Lung (tissue), 12 donors: ENCODE data around the gene PMEPA1. TPM values are rescaled to one million over a fixed set of nuclear protein-coding genes. Genes with fewer than 3 reads are reported as not detected.

Source experiments
- ATAC-seq: fragments of 200-7000 bp; cut with Tn5 transposase; one replicate; pipeline ENCODE4 v1.9.1; 2020; ENCODE audit warnings: moderate number of reproducible peaks; ENCODE audit not compliant: insufficient read depth, low FRiP score
- DNase-seq, 3 donors: peaks; one replicate each; pipeline ENCODE4 v3.0.0-alpha.2; 2013 to 2017
- H3K27ac ChIP-seq, 2 donors: one replicate each; pipeline ENCODE4 v1.5.1; 2013; ENCODE audit warnings: mild to moderate bottlenecking in 2 of 2, moderate library complexity in 2 of 2, control low read depth in 1 of 2, inconsistent platforms in 1 of 2, low read depth in 1 of 2, low read length in 1 of 2
- H3K27me3 ChIP-seq, 3 donors: one replicate each; pipeline ENCODE4 v1.5.1; 2013; ENCODE audit warnings: low read length in 2 of 3; ENCODE audit not compliant: control insufficient read depth in 3 of 3, insufficient read depth in 3 of 3
- H3K36me3 ChIP-seq, 4 donors: one replicate each; pipeline ENCODE4 v1.5.1; 2013; ENCODE audit warnings: low read length in 4 of 4, mild to moderate bottlenecking in 1 of 4, moderate library complexity in 1 of 4; ENCODE audit not compliant: control insufficient read depth in 4 of 4, insufficient read depth in 4 of 4
- H3K4me1 ChIP-seq, 5 donors: one replicate each; pipeline ENCODE4 v1.5.1; 2013; ENCODE audit warnings: low read length in 5 of 5, mild to moderate bottlenecking in 2 of 5, moderate library complexity in 1 of 5; ENCODE audit not compliant: control insufficient read depth in 5 of 5, insufficient read depth in 5 of 5
- H3K4me3 ChIP-seq: one replicate; pipeline ENCODE4 v1.5.1; 2013; ENCODE audit warnings: mild to moderate bottlenecking, control low read depth, moderate library complexity
- H3K9ac ChIP-seq, 2 donors: one replicate each; pipeline ENCODE4 v1.5.1; 2013; ENCODE audit warnings: low read length in 2 of 2, control low read depth in 1 of 2; ENCODE audit not compliant: insufficient read depth in 1 of 2
- H3K9me3 ChIP-seq, 4 donors: one replicate each; pipeline ENCODE4 v1.5.1; 2013; ENCODE audit warnings: low read length in 3 of 4, mild to moderate bottlenecking in 1 of 4, moderate library complexity in 1 of 4; ENCODE audit not compliant: control insufficient read depth in 4 of 4, insufficient read depth in 3 of 4
- CTCF ChIP-seq: IDR thresholded peaks from 2 replicates; pipeline ENCODE4 v1.5.1; 2012; ENCODE audit warnings: mild to moderate bottlenecking; ENCODE audit errors: control extremely low read depth, extremely low read depth
- WGBS, 2 donors: extraction: QIAGEN DNeasy Blood & Tissue Kit; methylation state at CpG; one replicate each; pipeline ENCODE4 v1.1.7; 2013; 5-methylcytosine and 5-hydroxymethylcytosine counted together
- polyA plus RNA-seq, 2 donors: library from polyadenylated mRNA; stranded (reverse); fragments of 200-250 nt; gene quantifications; one replicate each; pipeline ENCODE4 v1.2.1, GENCODE V29; 2013
- total RNA-seq, 2 donors: library from RNA; depleted of rRNA in 1 of 2; stranded (reverse); fragments of >200 nt in 1 of 2; gene quantifications; one replicate each; pipeline ENCODE4 v1.2.1, GENCODE V29; 2014 to 2021
- donor health status: control.
- donor health status: control.
- donor health status: Bipolar disorder and iron deficiency.
- donor health status: healthy.
- donor health status: DM: yes; HTN: yes; CAD: no.

PMEPA1 gene
- total and polyA plus RNA-seq, 4 donors: 10.0 to 44.0 (median 23.9) TPM

GRCh38 chr20:57656821-57657534 lies 52.8 kb downstream of the PMEPA1 start:
- Histone ChIP-seq H3K9me3 (no peaks in the 10 kb centered on the region), H3K27me3 (no peaks in the 10 kb centered on the region), H3K36me3 (peaks cover 3 to 38% (median 16%) of the 10 kb centered on the region in 4 donors), H3K4me1 (peaks cover 0 to 16% (median 1%) of the 10 kb centered on the region in 5 donors), H3K9ac (no peak overlapping the region), H3K4me3 (no peak overlapping the region), H3K27ac (no peak overlapping the region)
- TF ChIP-seq CTCF: no peak
- ATAC-seq: no peak
- WGBS, 2 donors: 94 to 95% methylated on average over 20 of the region's 20 CpGs
- DNase-seq: peak in 1 of 3 donors; percentile 9

GRCh38 chr20:57656252-57656820 lies 53.5 kb downstream of the PMEPA1 start:
- TF ChIP-seq CTCF: no peak
- Histone ChIP-seq H3K4me3 (no peak overlapping the region), H3K9ac (no peak overlapping the region), H3K27me3 (no peaks in the 10 kb centered on the region), H3K27ac (no peak overlapping the region), H3K4me1 (peaks cover 0 to 19% (median 4%) of the 10 kb centered on the region in 5 donors), H3K36me3 (peaks cover 3 to 40% (median 16%) of the 10 kb centered on the region in 4 donors), H3K9me3 (no peaks in the 10 kb centered on the region)
- 94 to 95% methylated on average over 15 of the region's 15 CpGs for WGBS, 2 donors
- no peak for DNase-seq
- ATAC-seq: no peak

- Histone ChIP-seq H3K4me3 (no peak overlapping the region), H3K27me3 (no peaks in the 10 kb centered on the region), H3K27ac (no peak overlapping the region), H3K4me1 (peaks cover 0 to 14% (median 4%) of the 10 kb centered on the region in 5 donors), H3K9me3 (no peaks in the 10 kb centered on the region), H3K36me3 (peaks cover 3 to 42% (median 16%) of the 10 kb centered on the region in 4 donors), H3K9ac (no peak overlapping the region)
- TF ChIP-seq CTCF: no peak
- WGBS, 2 donors: 89 to 91% methylated on average over 11 of the region's 11 CpGs
- ATAC-seq (no peak), DNase-seq (peak in 2 of 3 donors; percentile 28 to 52)
Observed at GRCh38 chr20:57655809-57656155, 54.0 kb downstream of the PMEPA1 start.
